Kidney (tissue), 14 donors: ENCODE results near the gene GPR78. TPM values are rescaled to one million over a fixed set of nuclear protein-coding genes. Genes with fewer than 3 reads are reported as not detected.

Source experiments
- DNase-seq, 5 donors: peaks; one replicate each; pipeline ENCODE4 v3.0.0-alpha.2; 2013 to 2020
- FAIRE-seq: peaks from 2 replicates; lab custom pipeline; 2012; peaks lifted over from hg19 to GRCh38; lab: Jason Lieb, UNC
- H3K27ac ChIP-seq, 2 donors: one replicate each; pipeline ENCODE4 v1.7.0; 2013; ENCODE audit warnings: low read depth in 2 of 2, low read length in 2 of 2, inconsistent platforms in 1 of 2
- H3K27me3 ChIP-seq: one replicate; pipeline ENCODE4 v1.7.1; 2013; ENCODE audit warnings: low read length, inconsistent platforms; ENCODE audit not compliant: control insufficient read depth, insufficient read depth
- H3K36me3 ChIP-seq, 3 donors: one replicate each; pipeline versions ENCODE4 v1.7.0 to v1.7.1; 2013; ENCODE audit warnings: low read length in 3 of 3, control low read depth in 1 of 3, inconsistent platforms in 1 of 3; ENCODE audit not compliant: insufficient read depth in 3 of 3, control insufficient read depth in 2 of 3
- H3K4me1 ChIP-seq, 3 donors: one replicate each; pipeline versions ENCODE4 v1.7.0 to v1.7.1; 2013; ENCODE audit warnings: low read length in 3 of 3, inconsistent platforms in 1 of 3, low read depth in 1 of 3; ENCODE audit not compliant: control insufficient read depth in 2 of 3, insufficient read depth in 2 of 3
- H3K4me3 ChIP-seq, 3 donors: one replicate each; pipeline versions ENCODE4 v1.7.0 to v1.8.1; 2013; ENCODE audit warnings: low read length in 3 of 3, control low read depth in 1 of 3, inconsistent platforms in 1 of 3
- H3K9ac ChIP-seq, 3 donors: one replicate each; pipeline versions ENCODE4 v1.7.0 to v1.7.1; 2013; ENCODE audit warnings: low read length in 3 of 3, control low read depth in 1 of 3, inconsistent platforms in 1 of 3
- H3K9me3 ChIP-seq, 3 donors: one replicate each; pipeline versions ENCODE4 v1.7.0 to v1.7.1; 2013; ENCODE audit warnings: low read length in 3 of 3, control low read depth in 1 of 3, inconsistent platforms in 1 of 3; ENCODE audit not compliant: control insufficient read depth in 2 of 3, insufficient read depth in 1 of 3
- intact Hi-C: fragments of 100-400 bp; cut with DNase I; formaldehyde crosslinking; loops from one replicate; pipeline ENCODE4 v1.11.1; 2022
- polyA plus RNA-seq: library from polyadenylated mRNA; stranded (reverse); fragments of 350-450 nt; fragmentation: Illumina TruSeq; extraction: RNeasy Lipid Tissue Mini Kit (QIAGEN cat#74804); gene quantifications from one replicate; pipeline ENCODE4 v1.2.3, GENCODE V29; 2014; ENCODE audit warnings: low read depth, low replicate concordance; ENCODE audit not compliant: insufficient read depth
- total RNA-seq: library from RNA; stranded (reverse); fragmentation: NEBNext Ultra II Directional; extraction: Animal tissue kit (Norgen Biotek cat#: 25700); gene quantifications from one replicate; pipeline ENCODE4 v1.2.1, GENCODE V29; 2021
- TF ChIP-seq, protein P1 (sequence below): IDR thresholded peaks from 3 replicates; pipeline ENCODE4 v1.5.1; 2012; ENCODE audit warnings: mild to moderate bottlenecking, moderate library complexity, borderline replicate concordance; ENCODE audit not compliant: insufficient read depth; ENCODE audit errors: extremely low read depth
- donor health status: control.
- donor health status: control.
- donor health status: control.
- donor health status: control.
- donor health status: control.
- donor health status: DM: yes; HTN: yes; CAD: no.
- donor health status: Normal renal cell carcinoma (clear cell type).

The GPR78 gene
- total and polyA plus RNA-seq, 2 donors from 2014 or later = not detected

DNA sequence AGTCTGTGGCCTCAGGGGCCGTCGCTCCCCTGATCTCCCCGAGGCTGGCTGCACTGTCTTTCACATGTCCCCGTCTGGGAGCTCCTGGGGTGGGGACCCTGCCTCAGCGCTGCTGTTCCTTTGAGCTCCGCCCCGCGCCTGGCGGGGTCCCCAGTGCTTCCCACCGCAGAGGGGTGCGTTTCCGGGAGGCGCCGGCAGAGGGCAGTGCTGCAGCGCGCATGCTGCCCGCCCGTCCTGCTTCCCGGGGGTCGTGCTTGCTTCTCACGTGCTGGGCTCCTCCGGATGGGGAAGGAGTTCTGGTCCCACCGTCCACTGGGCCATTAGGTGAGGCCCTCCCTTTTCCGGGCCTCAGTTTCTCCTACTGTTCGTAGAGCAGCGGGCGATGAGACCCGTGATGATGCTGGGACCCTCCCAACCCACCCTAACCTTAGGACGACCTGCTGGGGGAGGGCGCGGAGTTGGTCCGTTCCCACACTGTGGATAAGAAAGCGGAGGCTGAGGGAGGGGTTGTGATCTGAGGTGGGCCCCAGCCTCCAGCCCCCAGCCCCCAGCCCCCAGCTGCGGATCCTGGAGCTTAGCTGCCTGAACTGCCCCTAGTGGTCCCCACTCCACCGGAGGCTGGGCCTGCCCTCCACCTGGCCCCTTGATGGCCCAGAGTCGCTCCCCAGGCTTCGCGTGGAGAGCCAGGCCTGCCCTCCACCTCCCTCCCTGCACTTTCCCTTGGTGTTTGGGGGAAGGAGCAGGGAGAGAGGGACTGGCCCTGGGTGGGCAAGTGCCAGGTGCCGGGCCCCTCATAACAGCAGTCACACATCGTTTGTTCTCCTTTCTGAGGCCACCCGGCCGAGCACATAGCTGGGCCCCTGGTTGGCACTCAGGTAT, 27.6 kb downstream of the GPR78 start:
- no peaks in the 10 kb centered on the region for H3K27me3 ChIP-seq
- no peaks in the 10 kb centered on the region for H3K36me3 ChIP-seq
- no peak overlapping the region for H3K9ac ChIP-seq
- DNase-seq = peak in 4 of 5 donors; percentile 45 to 74 (median 65)
- no peaks in the 10 kb centered on the region for H3K9me3 ChIP-seq
- no peak for FAIRE-seq
- intact Hi-C loops = no loop called here
- H3K27ac ChIP-seq = no peak overlapping the region
- no peaks in the 10 kb centered on the region for H3K4me1 ChIP-seq
- TF ChIP-seq, protein P1, sequence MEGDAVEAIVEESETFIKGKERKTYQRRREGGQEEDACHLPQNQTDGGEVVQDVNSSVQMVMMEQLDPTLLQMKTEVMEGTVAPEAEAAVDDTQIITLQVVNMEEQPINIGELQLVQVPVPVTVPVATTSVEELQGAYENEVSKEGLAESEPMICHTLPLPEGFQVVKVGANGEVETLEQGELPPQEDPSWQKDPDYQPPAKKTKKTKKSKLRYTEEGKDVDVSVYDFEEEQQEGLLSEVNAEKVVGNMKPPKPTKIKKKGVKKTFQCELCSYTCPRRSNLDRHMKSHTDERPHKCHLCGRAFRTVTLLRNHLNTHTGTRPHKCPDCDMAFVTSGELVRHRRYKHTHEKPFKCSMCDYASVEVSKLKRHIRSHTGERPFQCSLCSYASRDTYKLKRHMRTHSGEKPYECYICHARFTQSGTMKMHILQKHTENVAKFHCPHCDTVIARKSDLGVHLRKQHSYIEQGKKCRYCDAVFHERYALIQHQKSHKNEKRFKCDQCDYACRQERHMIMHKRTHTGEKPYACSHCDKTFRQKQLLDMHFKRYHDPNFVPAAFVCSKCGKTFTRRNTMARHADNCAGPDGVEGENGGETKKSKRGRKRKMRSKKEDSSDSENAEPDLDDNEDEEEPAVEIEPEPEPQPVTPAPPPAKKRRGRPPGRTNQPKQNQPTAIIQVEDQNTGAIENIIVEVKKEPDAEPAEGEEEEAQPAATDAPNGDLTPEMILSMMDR = peak; percentile 75
- no peak overlapping the region for H3K4me3 ChIP-seq

DNA sequence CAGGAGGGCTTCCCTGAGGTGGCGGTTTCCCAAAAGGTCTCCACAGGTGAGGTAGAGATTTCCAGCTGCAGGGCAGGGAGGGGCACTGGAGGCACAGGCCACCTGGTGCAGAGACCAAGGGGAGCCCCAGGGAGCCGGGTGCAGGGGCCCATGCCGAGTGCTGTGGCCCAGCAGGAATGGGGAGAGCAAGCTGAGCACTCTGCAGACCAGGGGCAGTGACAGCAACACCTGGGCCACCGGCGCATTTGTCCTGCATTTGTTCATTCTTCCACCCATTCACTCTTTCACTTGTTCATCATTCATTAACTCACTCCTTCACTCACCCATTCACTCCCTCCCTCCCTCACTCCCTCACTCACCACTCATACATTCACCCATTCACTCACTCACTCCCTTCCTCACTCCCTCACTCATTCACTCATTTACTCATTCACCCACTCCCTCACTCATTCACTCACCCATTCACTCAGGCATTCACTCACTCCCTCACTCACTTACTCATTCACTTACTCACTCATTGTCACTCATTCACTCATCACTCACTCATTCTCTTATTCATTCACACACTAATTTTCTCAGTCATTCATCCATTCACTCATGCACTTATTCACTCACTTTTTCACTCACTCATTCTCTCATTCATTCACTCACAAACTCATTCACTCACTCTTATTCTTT, 28.7 kb downstream of the GPR78 start:
- Histone ChIP-seq H3K27ac (no peak overlapping the region), H3K36me3 (no peaks in the 10 kb centered on the region), H3K9ac (no peak overlapping the region), H3K4me3 (no peak overlapping the region), H3K9me3 (no peaks in the 10 kb centered on the region), H3K27me3 (no peaks in the 10 kb centered on the region), H3K4me1 (no peaks in the 10 kb centered on the region)
- no peak for DNase-seq
- FAIRE-seq = no peak
- TF ChIP-seq, protein P1 = no peak
- intact Hi-C loops = no loop called here

DNA sequence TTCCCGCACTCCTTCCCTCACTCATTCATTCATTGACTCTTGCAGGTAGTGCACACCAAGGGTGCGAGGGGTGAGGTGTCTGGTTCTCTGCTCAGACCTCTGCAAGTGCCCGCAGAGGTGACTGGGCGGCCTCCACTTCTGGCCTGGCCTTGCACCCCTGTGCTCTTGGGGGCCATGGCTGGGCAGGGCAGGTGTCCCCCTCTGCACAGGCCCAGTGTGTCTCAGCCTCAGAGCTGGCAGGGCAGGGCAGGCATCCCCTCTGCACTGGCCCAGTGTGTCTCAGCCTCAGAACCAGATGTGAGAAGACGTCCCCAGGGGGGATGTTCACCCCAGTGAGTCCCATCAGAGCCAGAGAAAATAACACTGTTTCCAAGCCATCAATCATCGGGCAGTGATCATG, 29.2 kb downstream of the GPR78 start:
- Histone ChIP-seq H3K9ac (no peak overlapping the region), H3K9me3 (no peaks in the 10 kb centered on the region), H3K4me3 (no peak overlapping the region), H3K36me3 (no peaks in the 10 kb centered on the region), H3K27me3 (no peaks in the 10 kb centered on the region), H3K4me1 (no peaks in the 10 kb centered on the region), H3K27ac (no peak overlapping the region)
- DNase-seq (no peak), FAIRE-seq (no peak)
- TF ChIP-seq, protein P1 = no peak
- intact Hi-C loops = no loop called here
